GM10266 (cell line): ENCODE results near the gene TNRC6B.

Source experiments
- DNase-seq: peaks from one replicate; pipeline ENCODE4 v3.0.0; 2012; ENCODE audit errors: extremely low spot score
- CTCF ChIP-seq: IDR thresholded peaks from 2 replicates; pipeline ENCODE4 v1.5.1; 2012; ENCODE audit warnings: mild to moderate bottlenecking, low read depth; ENCODE audit not compliant: control insufficient read depth, insufficient read depth; ENCODE audit errors: missing control alignments

TNRC6B gene

GRCh38 chr22:40270748-40271373 is 93.1 kb downstream of the TNRC6B start:
- TF ChIP-seq CTCF, result no peak
- no peak for DNase-seq

DNA sequence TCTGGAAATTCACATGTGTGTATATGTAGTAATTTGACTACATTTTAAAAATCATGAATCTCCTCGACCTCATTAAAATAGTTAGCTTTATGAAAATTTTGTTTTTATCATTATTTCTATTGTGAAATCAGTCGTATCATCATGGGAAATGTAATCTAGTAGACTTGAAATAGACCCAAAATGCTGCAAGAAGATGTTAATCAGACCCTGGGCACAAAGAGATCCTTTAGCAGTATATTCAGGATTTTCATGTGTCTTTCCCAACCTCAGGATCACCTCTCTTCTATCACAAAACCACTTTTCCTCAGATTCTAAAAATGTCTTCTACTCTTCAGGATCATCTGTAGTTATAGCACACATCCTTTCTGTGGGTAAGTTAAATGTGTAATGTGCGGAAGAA is 93.7 kb downstream of the TNRC6B start:
- no peak for TF ChIP-seq CTCF

DNA sequence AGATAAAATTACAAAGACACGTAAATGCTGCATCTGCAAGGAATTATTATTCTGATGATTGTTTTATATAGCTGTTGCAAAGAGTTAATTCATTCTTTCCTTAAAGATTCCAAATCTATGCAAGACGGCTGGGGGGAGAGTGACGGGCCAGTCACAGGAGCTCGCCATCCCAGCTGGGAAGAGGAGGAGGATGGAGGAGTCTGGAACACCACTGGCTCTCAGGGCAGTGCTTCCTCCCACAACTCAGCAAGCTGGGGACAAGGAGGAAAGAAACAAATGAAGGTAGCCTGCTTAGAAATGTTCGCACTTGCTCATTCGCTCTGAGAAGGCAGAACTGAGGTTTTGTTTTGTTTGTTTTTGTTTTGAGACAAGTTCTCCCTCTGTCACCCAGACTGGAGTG is 95.6 kb downstream of the TNRC6B start:
- no peak for TF ChIP-seq CTCF
- DNase-seq, result no peak

More for the DNA sequence above, 93.7 kb downstream of the TNRC6B start:
- DNase-seq, result no peak

GRCh38 chr22:40276996-40277823 is 99.5 kb downstream of the TNRC6B start:
- DNase-seq, result no peak
- no peak for TF ChIP-seq CTCF

GRCh38 chr22:40279017-40279416 is 101.3 kb downstream of the TNRC6B start:
- no peak for DNase-seq
- TF ChIP-seq CTCF, result no peak

DNA sequence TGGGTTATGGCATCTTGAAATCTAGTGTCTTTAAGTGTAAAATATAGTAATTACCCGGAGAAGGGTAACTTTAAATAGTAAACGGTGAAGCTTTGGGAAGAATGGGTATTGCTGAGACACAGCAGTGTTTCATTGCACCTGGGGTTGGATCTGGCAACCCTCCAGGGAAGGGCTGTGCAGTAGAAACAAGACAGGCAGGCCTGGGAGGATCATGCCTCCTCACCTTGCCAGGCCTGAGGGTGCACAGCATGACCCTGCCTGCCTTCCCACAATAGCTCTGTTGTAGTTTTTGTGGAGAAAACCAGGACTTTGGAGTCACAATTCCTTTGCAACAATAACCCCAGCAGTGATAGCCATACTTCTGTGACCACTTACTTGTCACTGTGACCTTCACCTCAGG is 104.0 kb downstream of the TNRC6B start:
- DNase-seq, result no peak
- TF ChIP-seq CTCF, result no peak

- DNase-seq, result no peak
- TF ChIP-seq CTCF, result no peak
Observed at GRCh38 chr22:40285513-40285912, 107.8 kb downstream of the TNRC6B start.
